GM23338 (cell line): Measurements from ENCODE around the gene PKNOX2. TPM values are rescaled to one million over a fixed set of nuclear protein-coding genes. Genes with fewer than 3 reads are reported as not detected.

Experiments used
- ATAC-seq: fragments of 200-7000 bp; cut with Tn5 transposase; 3 replicates; pipeline ENCODE4 v1.9.1; 2020
- DNase-seq: peaks from one replicate; pipeline ENCODE4 v3.0.0-alpha.2; 2015; ENCODE audit warnings: low spot score
- H2AFZ ChIP-seq: fragments of 200-600 bp; sonication (generic); 2 replicates; pipeline ENCODE4 v1.8.0; 2016; ENCODE audit warnings: antibody characterized with exemption, mild to moderate bottlenecking, moderate library complexity
- H3F3A ChIP-seq: fragments of 200-600 bp; sonication (generic); replicated peaks from 2 replicates; pipeline ENCODE4 v1.8.0; 2017; ENCODE audit warnings: antibody characterized with exemption, mixed run types, low read depth
- H3K27ac ChIP-seq: fragments of 200-600 bp; sonication (generic); 2 replicates; pipeline ENCODE4 v1.6.1; 2016; ENCODE audit warnings: low read depth
- H3K27me3 ChIP-seq: fragments of 200-600 bp; sonication (generic); 2 replicates; pipeline ENCODE4 v1.8.0; 2016; ENCODE audit warnings: mild to moderate bottlenecking, mixed run types, moderate library complexity; ENCODE audit not compliant: insufficient read depth
- H3K36me3 ChIP-seq: fragments of 200-600 bp; sonication (generic); 2 replicates; pipeline ENCODE4 v1.8.0; 2016; ENCODE audit warnings: mild to moderate bottlenecking; ENCODE audit not compliant: insufficient read depth
- H3K4me1 ChIP-seq: fragments of 200-600 bp; sonication (generic); 2 replicates; pipeline ENCODE4 v1.8.0; 2016; ENCODE audit warnings: mild to moderate bottlenecking, moderate library complexity; ENCODE audit not compliant: insufficient read depth
- H3K4me2 ChIP-seq: fragments of 200-600 bp; sonication (generic); 2 replicates; pipeline ENCODE4 v1.7.1; 2017; ENCODE audit warnings: mixed run types
- H3K4me3 ChIP-seq: fragments of 200-600 bp; sonication (generic); 2 replicates; pipeline ENCODE4 v1.6.1; 2016; ENCODE audit warnings: mixed run types
- H3K79me2 ChIP-seq: fragments of 200-600 bp; sonication (generic); replicated peaks from 2 replicates; pipeline ENCODE4 v1.8.0; 2017; ENCODE audit warnings: mild to moderate bottlenecking; ENCODE audit not compliant: insufficient read depth
- H3K9me2 ChIP-seq: fragments of 200-600 bp; sonication (generic); 2 replicates; pipeline ENCODE4 v1.8.0; 2017; ENCODE audit not compliant: insufficient read depth
- H4K20me1 ChIP-seq: fragments of 200-600 bp; sonication (generic); replicated peaks from 2 replicates; pipeline ENCODE4 v1.8.0; 2017; ENCODE audit warnings: mild to moderate bottlenecking; ENCODE audit not compliant: insufficient read depth
- H3K27ac Mint-ChIP-seq: 2 replicates; pipeline ENCODE4 v1.8.0; 2020; ENCODE audit warnings: inconsistent platforms, mild to moderate bottlenecking, moderate library complexity, mixed read lengths
- H3K27me3 Mint-ChIP-seq: 3 replicates; pipeline ENCODE4 v1.8.0; 2022; ENCODE audit warnings: low read depth, mild to moderate bottlenecking, moderate library complexity, mixed read lengths, inconsistent platforms; ENCODE audit not compliant: insufficient read depth, poor library complexity
- H3K36me3 Mint-ChIP-seq: 3 replicates; pipeline ENCODE4 v1.8.0; 2021; ENCODE audit warnings: low read depth, mild to moderate bottlenecking, inconsistent platforms, moderate library complexity, mixed read lengths
- H3K4me1 Mint-ChIP-seq: 3 replicates; pipeline ENCODE4 v1.8.0; 2020; ENCODE audit warnings: mild to moderate bottlenecking, inconsistent platforms, mixed read lengths
- H3K4me3 Mint-ChIP-seq: 3 replicates; pipeline ENCODE4 v1.8.0; 2021; ENCODE audit warnings: moderate library complexity, mild to moderate bottlenecking, inconsistent platforms, mixed read lengths
- H3K9me3 Mint-ChIP-seq: 3 replicates; pipeline ENCODE4 v1.8.0; 2020; ENCODE audit warnings: moderate library complexity, mild to moderate bottlenecking, inconsistent platforms, mixed read lengths
- CREB1 ChIP-seq: fragments of 250-450 bp; sonication (Bioruptor Pico); IDR thresholded peaks from 2 replicates; pipeline ENCODE4 v1.5.0; 2020; ENCODE audit warnings: low read depth, mild to moderate bottlenecking, moderate library complexity
- CTCF ChIP-seq, 2 experiments: fragments of 200-600 bp in 1 of 2; sonication (generic) in 1 of 2; conservative IDR thresholded peaks; 2 replicates each; pipeline versions ENCODE4 v1.5.1 to v1.6.1; 2016 to 2017; ENCODE audit warnings: antibody characterized with exemption in 2 of 2, low read depth in 2 of 2, mild to moderate bottlenecking in 2 of 2, moderate library complexity in 1 of 2
- ETS1 ChIP-seq: IDR thresholded peaks from 2 replicates; pipeline ENCODE4 v1.6.1; 2016; ENCODE audit warnings: antibody characterized with exemption
- EZH2 ChIP-seq: fragments of 200-600 bp; sonication (generic); IDR thresholded peaks from one replicate; pipeline ENCODE4 v1.8.0; 2017; ENCODE audit warnings: antibody characterized with exemption, mild to moderate bottlenecking, low read depth; ENCODE audit not compliant: unreplicated experiment
- EZH2phosphoT487 ChIP-seq: fragments of 200-600 bp; sonication (generic); IDR thresholded peaks from one replicate; pipeline ENCODE4 v1.8.1; 2018; ENCODE audit warnings: antibody characterized with exemption; ENCODE audit not compliant: unreplicated experiment
- JUNB ChIP-seq: IDR thresholded peaks from one replicate; pipeline ENCODE4 v1.6.1; 2016; ENCODE audit warnings: antibody characterized with exemption; ENCODE audit not compliant: unreplicated experiment
- NANOG ChIP-seq: IDR thresholded peaks from 2 replicates; pipeline ENCODE4 v1.6.1; 2016; ENCODE audit warnings: antibody characterized with exemption, borderline replicate concordance
- POLR2AphosphoS5 ChIP-seq: IDR thresholded peaks from 2 replicates; pipeline ENCODE4 v1.6.1; 2016; ENCODE audit warnings: antibody characterized with exemption, low read depth
- STAT1 ChIP-seq: IDR thresholded peaks from one replicate; pipeline ENCODE4 v1.6.1; 2016; ENCODE audit warnings: antibody characterized with exemption; ENCODE audit not compliant: unreplicated experiment
- ZNF114 ChIP-seq: fragments of 250-450 bp; sonication (Bioruptor Pico); IDR thresholded peaks from 2 replicates; pipeline ENCODE4 v1.5.0; 2020; ENCODE audit warnings: mild to moderate bottlenecking, moderate library complexity
- ZNF331 ChIP-seq: fragments of 250-450 bp; sonication (Bioruptor Pico); IDR thresholded peaks from 2 replicates; pipeline ENCODE4 v1.5.0; 2020; ENCODE audit warnings: low read depth, mild to moderate bottlenecking, moderate library complexity
- ZNF462 ChIP-seq: fragments of 250-450 bp; sonication (Bioruptor Pico); IDR thresholded peaks from 2 replicates; pipeline ENCODE4 v1.5.0; 2020; ENCODE audit warnings: mild to moderate bottlenecking, moderate library complexity
- polyA plus RNA-seq: library from polyadenylated mRNA; unstranded; fragments of >200 nt; fragmentation: Nextera tagmentation; extraction: Ambion mirVana; gene quantifications from 2 replicates; pipeline ENCODE4 v1.2.1, GENCODE V29; 2016
- total RNA-seq: library from RNA; depleted of rRNA; stranded (reverse); fragments of >200 nt; shearing (Covaris generic); gene quantifications from 2 replicates; pipeline ENCODE4 v1.2.3, GENCODE V29; 2014
- TF ChIP-seq, protein P1 (sequence below): IDR thresholded peaks from one replicate; pipeline ENCODE4 v1.6.1; 2018; ENCODE audit warnings: antibody characterized with exemption; ENCODE audit not compliant: unreplicated experiment

The PKNOX2 gene
- total and polyA plus RNA-seq, 2 experiments from 2014 or later = 0.42 to 0.83 TPM

GRCh38 chr11:125253289-125253688 is 88.7 kb downstream of the PKNOX2 start:
- no peak for TF ChIP-seq JUNB
- TF ChIP-seq CREB1 (CRISPR knock-in tag) = no peak
- TF ChIP-seq EZH2phosphoT487 = no peak
- TF ChIP-seq ZNF114 (CRISPR knock-in tag) = no peak
- TF ChIP-seq ETS1 = no peak
- no peak for TF ChIP-seq POLR2AphosphoS5
- TF ChIP-seq, protein P1, sequence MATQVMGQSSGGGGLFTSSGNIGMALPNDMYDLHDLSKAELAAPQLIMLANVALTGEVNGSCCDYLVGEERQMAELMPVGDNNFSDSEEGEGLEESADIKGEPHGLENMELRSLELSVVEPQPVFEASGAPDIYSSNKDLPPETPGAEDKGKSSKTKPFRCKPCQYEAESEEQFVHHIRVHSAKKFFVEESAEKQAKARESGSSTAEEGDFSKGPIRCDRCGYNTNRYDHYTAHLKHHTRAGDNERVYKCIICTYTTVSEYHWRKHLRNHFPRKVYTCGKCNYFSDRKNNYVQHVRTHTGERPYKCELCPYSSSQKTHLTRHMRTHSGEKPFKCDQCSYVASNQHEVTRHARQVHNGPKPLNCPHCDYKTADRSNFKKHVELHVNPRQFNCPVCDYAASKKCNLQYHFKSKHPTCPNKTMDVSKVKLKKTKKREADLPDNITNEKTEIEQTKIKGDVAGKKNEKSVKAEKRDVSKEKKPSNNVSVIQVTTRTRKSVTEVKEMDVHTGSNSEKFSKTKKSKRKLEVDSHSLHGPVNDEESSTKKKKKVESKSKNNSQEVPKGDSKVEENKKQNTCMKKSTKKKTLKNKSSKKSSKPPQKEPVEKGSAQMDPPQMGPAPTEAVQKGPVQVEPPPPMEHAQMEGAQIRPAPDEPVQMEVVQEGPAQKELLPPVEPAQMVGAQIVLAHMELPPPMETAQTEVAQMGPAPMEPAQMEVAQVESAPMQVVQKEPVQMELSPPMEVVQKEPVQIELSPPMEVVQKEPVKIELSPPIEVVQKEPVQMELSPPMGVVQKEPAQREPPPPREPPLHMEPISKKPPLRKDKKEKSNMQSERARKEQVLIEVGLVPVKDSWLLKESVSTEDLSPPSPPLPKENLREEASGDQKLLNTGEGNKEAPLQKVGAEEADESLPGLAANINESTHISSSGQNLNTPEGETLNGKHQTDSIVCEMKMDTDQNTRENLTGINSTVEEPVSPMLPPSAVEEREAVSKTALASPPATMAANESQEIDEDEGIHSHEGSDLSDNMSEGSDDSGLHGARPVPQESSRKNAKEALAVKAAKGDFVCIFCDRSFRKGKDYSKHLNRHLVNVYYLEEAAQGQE = no peak
- TF ChIP-seq NANOG = no peak
- no peak for TF ChIP-seq CTCF (conservative IDR thresholded peaks at IDR 0.05; ENCODE audit: low read depth in 2 of 2)
- no peak for TF ChIP-seq ZNF331 (CRISPR knock-in tag)
- TF ChIP-seq ZNF462 (CRISPR knock-in tag) = no peak
- no peak for TF ChIP-seq EZH2
- no peak for TF ChIP-seq STAT1
- H3K27ac ChIP-seq = no peak overlapping the region

More at GRCh38 chr11:125253289-125253688, 88.7 kb downstream of the PKNOX2 start:
- no peaks in the 10 kb centered on the region for H3F3A ChIP-seq
- no peak overlapping the region for H2AFZ ChIP-seq
- no peak for ATAC-seq
- H3K9me3 Mint-ChIP-seq = no peaks in the 10 kb centered on the region
- H3K9me2 ChIP-seq = no peaks in the 10 kb centered on the region
- H3K4me3 ChIP-seq = no peak overlapping the region
- H3K27me3 Mint-ChIP-seq = peaks cover 8% of the 10 kb centered on the region
- no peaks in the 10 kb centered on the region for H3K27me3 ChIP-seq
- H3K4me3 Mint-ChIP-seq = no peak overlapping the region
- no peak for DNase-seq
- no peaks in the 10 kb centered on the region for H3K36me3 ChIP-seq
- H3K4me1 ChIP-seq = no peaks in the 10 kb centered on the region
- H3K4me2 ChIP-seq = no peak overlapping the region
- H3K4me1 Mint-ChIP-seq = peaks cover 26% of the 10 kb centered on the region
- no peaks in the 10 kb centered on the region for H3K36me3 Mint-ChIP-seq
- no peaks in the 10 kb centered on the region for H3K79me2 ChIP-seq
- H4K20me1 ChIP-seq = no peaks in the 10 kb centered on the region
- no peak overlapping the region for H3K27ac Mint-ChIP-seq
